Measurements from ENCODE around the gene MTF1.
"Not testable (repeated sequence)": the region's sequence is repeated elsewhere in the genome, so short reads cannot be mapped to it uniquely, and the experiment has no call there.

Gene MTF1

GRCh38 chr1:37776946-37777516, 82.4 kb downstream of the MTF1 start:
- H3K4me1 ChIP-seq (ENCODE audit: control extremely low read depth in 1 of 4, control insufficient read depth in 4 of 4, insufficient read depth in 4 of 4, low read length in 3 of 4), result no peaks in the 10 kb centered on the region
- H3K27ac ChIP-seq (ENCODE audit: insufficient read depth in 1 of 2, low read depth in 1 of 2, low read length in 2 of 2, poor library complexity in 1 of 2, severe bottlenecking in 2 of 2), result no peak overlapping the region
- WGBS (ENCODE audit: insufficient coverage), result 75% methylated on average over 1 of the region's 4 CpGs
- no peaks in the 10 kb centered on the region for H3K36me3 ChIP-seq (ENCODE audit: control insufficient read depth in 4 of 4, insufficient read depth in 4 of 4, low read length in 3 of 4)
- no peak for DNase-seq
- H3K27me3 ChIP-seq (replicated peaks in 2 of 5; ENCODE audit: control insufficient read depth in 4 of 5, insufficient read depth in 5 of 5, low read length in 4 of 5), result peaks cover 2 to 23% (median 3%) of the 10 kb centered on the region in 5 experiments
- H3K9me3 ChIP-seq (ENCODE audit: control extremely low read depth in 1 of 5, control insufficient read depth in 4 of 5, insufficient read depth in 2 of 5, low read depth in 1 of 5, low read length in 4 of 5), result peaks cover 0 to 3% (median 0%) of the 10 kb centered on the region in 5 experiments
- POLR2A ChIA-PET, result no interaction called here
- CTCF ChIA-PET, result interaction anchor here (1.5 kb wide), 1 partner anchor 18 kb away, joined by 3 read pairs; no protein-coding TSS in a partner anchor
- H3K4me3 ChIP-seq (ENCODE audit: control insufficient read depth in 1 of 7, extremely low read depth in 1 of 7, insufficient read depth in 4 of 7, low read depth in 2 of 7, low read length in 6 of 7), result no peak overlapping the region

DNA sequence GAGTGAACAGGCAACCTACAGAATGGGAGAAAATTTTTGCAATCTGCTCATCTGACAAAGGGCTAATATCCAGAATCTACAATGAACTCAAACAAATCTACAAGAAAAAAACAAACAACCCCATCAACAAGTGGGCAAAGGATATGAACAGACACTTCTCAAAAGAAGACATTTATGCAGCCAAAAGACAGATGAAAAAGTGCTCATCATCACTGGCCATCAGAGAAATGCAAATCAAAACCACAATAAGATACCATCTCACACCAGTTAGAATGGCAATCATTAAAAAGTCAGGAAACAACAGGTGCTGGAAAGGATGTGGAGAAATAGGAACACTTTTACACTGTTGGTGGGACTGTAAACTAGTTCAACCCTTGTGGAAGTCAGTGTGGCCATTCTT, 88.0 kb downstream of the MTF1 start:
- H3K9me3 ChIP-seq (ENCODE audit: control extremely low read depth in 1 of 5, control insufficient read depth in 4 of 5, insufficient read depth in 2 of 5, low read depth in 1 of 5, low read length in 4 of 5); H3K27ac ChIP-seq (ENCODE audit: insufficient read depth in 1 of 2, low read depth in 1 of 2, low read length in 2 of 2, poor library complexity in 1 of 2, severe bottlenecking in 2 of 2); CTCF ChIA-PET; H3K36me3 ChIP-seq (ENCODE audit: control insufficient read depth in 4 of 4, insufficient read depth in 4 of 4, low read length in 3 of 4); DNase-seq; H3K4me3 ChIP-seq (ENCODE audit: control insufficient read depth in 1 of 7, extremely low read depth in 1 of 7, insufficient read depth in 4 of 7, low read depth in 2 of 7, low read length in 6 of 7); POLR2A ChIA-PET; H3K4me1 ChIP-seq (ENCODE audit: control extremely low read depth in 1 of 4, control insufficient read depth in 4 of 4, insufficient read depth in 4 of 4, low read length in 3 of 4): not testable (repeated sequence)
- peaks cover 6 to 43% (median 21%) of the 10 kb centered on the region in 5 experiments for H3K27me3 ChIP-seq (replicated peaks in 2 of 5; ENCODE audit: control insufficient read depth in 4 of 5, insufficient read depth in 5 of 5, low read length in 4 of 5)

- Histone ChIP-seq H3K27me3 (replicated peaks in 2 of 5; ENCODE audit: control insufficient read depth in 4 of 5, insufficient read depth in 5 of 5, low read length in 4 of 5) (peaks cover 4 to 82% (median 51%) of the 10 kb centered on the region in 5 experiments), H3K27ac (ENCODE audit: insufficient read depth in 1 of 2, low read depth in 1 of 2, low read length in 2 of 2, poor library complexity in 1 of 2, severe bottlenecking in 2 of 2) (no peak overlapping the region), H3K36me3 (ENCODE audit: control insufficient read depth in 4 of 4, insufficient read depth in 4 of 4, low read length in 3 of 4) (no peaks in the 10 kb centered on the region), H3K4me3 (ENCODE audit: control insufficient read depth in 1 of 7, extremely low read depth in 1 of 7, insufficient read depth in 4 of 7, low read depth in 2 of 7, low read length in 6 of 7) (no peak overlapping the region), H3K9me3 (ENCODE audit: control extremely low read depth in 1 of 5, control insufficient read depth in 4 of 5, insufficient read depth in 2 of 5, low read depth in 1 of 5, low read length in 4 of 5) (peaks cover 0 to 3% (median 0%) of the 10 kb centered on the region in 5 experiments), H3K4me1 (ENCODE audit: control extremely low read depth in 1 of 4, control insufficient read depth in 4 of 4, insufficient read depth in 4 of 4, low read length in 3 of 4) (peaks cover 0 to 1% (median 0%) of the 10 kb centered on the region in 4 experiments)
- CTCF ChIA-PET, result no interaction called here
- POLR2A ChIA-PET, result no interaction called here
- WGBS (ENCODE audit: insufficient coverage), result 50% methylated on average over 1 of the region's 2 CpGs
- no peak for DNase-seq
These were observed 91.9 kb downstream of the MTF1 start for GRCh38 chr1:37767488-37767887.

DNA sequence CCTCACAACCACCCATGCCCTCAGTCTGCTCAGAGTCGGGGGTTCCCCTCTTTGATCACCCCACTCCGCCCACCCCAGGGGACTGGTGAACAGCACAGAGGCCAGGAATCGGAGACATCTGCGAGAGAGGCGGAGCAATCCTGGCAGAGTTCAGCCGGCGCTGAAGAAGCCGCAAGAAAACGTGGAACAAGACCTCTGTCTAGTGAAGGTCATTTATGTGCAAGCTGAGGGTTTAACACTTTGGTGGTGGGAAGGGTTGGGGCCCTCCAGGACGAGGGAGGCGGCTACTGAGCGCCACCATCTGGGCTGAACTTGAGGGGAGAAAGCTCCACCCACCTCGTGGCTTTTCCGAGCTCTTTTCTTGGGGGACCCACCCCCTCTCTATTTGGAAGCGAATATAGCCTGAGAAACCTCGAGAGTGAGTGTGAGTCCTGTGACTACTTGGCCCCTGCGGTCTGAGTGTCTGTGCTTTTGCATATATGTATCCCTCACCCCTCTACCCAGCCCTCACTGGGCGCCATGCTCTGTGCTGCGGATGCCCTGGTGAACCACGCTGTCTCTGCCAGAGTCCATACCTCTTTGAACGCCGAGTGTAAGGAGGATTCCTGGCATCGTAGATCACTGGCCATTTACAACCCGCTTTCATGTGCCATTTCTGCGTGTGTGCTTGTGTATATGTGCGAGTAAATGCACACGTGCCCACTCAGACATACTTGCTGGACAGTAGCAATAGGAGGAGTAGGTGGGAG, 93.3 kb downstream of the MTF1 start:
- ChIA-PET POLR2A (interaction anchor here (0.6 kb wide), 1 partner anchor 282 kb away, joined by 3 read pairs; no protein-coding TSS in a partner anchor), CTCF (interaction anchor here (1.1 kb wide), 1 partner anchor 9 kb away, joined by 3 read pairs; no protein-coding TSS in a partner anchor)
- 4% methylated on average over 27 of the region's 27 CpGs for WGBS (ENCODE audit: insufficient coverage)
- Histone ChIP-seq H3K27me3 (replicated peaks in 2 of 5; ENCODE audit: control insufficient read depth in 4 of 5, insufficient read depth in 5 of 5, low read length in 4 of 5) (peaks cover 4 to 96% (median 56%) of the 10 kb centered on the region in 5 experiments), H3K4me3 (ENCODE audit: control insufficient read depth in 1 of 7, extremely low read depth in 1 of 7, insufficient read depth in 4 of 7, low read depth in 2 of 7, low read length in 6 of 7) (no peak overlapping the region), H3K36me3 (ENCODE audit: control insufficient read depth in 4 of 4, insufficient read depth in 4 of 4, low read length in 3 of 4) (no peaks in the 10 kb centered on the region), H3K9me3 (ENCODE audit: control extremely low read depth in 1 of 5, control insufficient read depth in 4 of 5, insufficient read depth in 2 of 5, low read depth in 1 of 5, low read length in 4 of 5) (peaks cover 0 to 5% (median 0%) of the 10 kb centered on the region in 5 experiments), H3K27ac (ENCODE audit: insufficient read depth in 1 of 2, low read depth in 1 of 2, low read length in 2 of 2, poor library complexity in 1 of 2, severe bottlenecking in 2 of 2) (no peak overlapping the region), H3K4me1 (ENCODE audit: control extremely low read depth in 1 of 4, control insufficient read depth in 4 of 4, insufficient read depth in 4 of 4, low read length in 3 of 4) (peaks cover 0 to 1% (median 0%) of the 10 kb centered on the region in 4 experiments)
- DNase-seq, result peak in 1 of 3 donors; percentile 7

DNA sequence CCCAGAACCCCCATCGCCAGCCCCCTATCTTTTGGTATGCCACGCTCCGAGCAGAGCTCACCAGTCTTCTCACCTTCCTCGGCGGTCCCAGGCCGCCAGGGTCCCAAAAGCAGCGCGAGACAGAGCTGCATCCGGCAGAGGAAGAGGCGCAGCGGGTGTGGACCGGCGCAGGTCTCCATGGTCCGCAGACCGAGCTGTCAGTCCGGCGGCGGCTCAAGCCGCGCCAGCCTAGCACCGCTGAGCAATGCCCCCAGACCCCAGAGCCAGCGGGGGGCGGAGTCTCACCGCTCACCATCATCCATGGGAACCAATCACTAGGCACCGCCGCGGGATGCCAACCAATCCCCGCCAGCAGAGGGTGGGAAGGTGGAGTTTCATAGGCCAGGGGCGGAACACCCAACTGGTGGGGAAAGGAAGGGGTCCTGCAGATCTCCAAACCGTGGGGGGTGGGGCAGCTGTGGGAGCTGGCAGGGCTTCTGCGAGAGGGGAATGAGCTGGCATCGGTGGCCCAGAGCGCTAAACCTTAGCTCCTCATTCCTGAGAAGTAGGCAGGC, 94.4 kb downstream of the MTF1 start, which contains the start of gene EPHA10:
Gene EPHA10 (minus strand): TSS at position 233 of the 554 bp plus-strand sequence. CDS start 54 bp downstream, at position 179.
- Histone ChIP-seq H3K27me3 (replicated peaks in 2 of 5; ENCODE audit: control insufficient read depth in 4 of 5, insufficient read depth in 5 of 5, low read length in 4 of 5) (peaks cover 2 to 97% (median 60%) of the 10 kb centered on the region in 5 experiments), H3K27ac (ENCODE audit: insufficient read depth in 1 of 2, low read depth in 1 of 2, low read length in 2 of 2, poor library complexity in 1 of 2, severe bottlenecking in 2 of 2) (no peak within 1 kb of the TSS), H3K4me3 (ENCODE audit: control insufficient read depth in 1 of 7, extremely low read depth in 1 of 7, insufficient read depth in 4 of 7, low read depth in 2 of 7, low read length in 6 of 7) (no peak within 1 kb of the TSS), H3K36me3 (ENCODE audit: control insufficient read depth in 4 of 4, insufficient read depth in 4 of 4, low read length in 3 of 4) (no peaks in the 10 kb centered on the region), H3K4me1 (ENCODE audit: control extremely low read depth in 1 of 4, control insufficient read depth in 4 of 4, insufficient read depth in 4 of 4, low read length in 3 of 4) (peaks cover 0 to 1% (median 0%) of the 10 kb centered on the region in 4 experiments), H3K9me3 (ENCODE audit: control extremely low read depth in 1 of 5, control insufficient read depth in 4 of 5, insufficient read depth in 2 of 5, low read depth in 1 of 5, low read length in 4 of 5) (peaks cover 0 to 5% (median 0%) of the 10 kb centered on the region in 5 experiments)
- DNase-seq, result no peak
- POLR2A ChIA-PET, result interaction anchor here (0.8 to 1.0 kb wide), 2 partner anchors 42 to 94 kb away, joined by 3 read pairs; partner anchors contain the start of genes C1orf122 and MTF1
- CTCF ChIA-PET, result interaction anchor here (1.1 kb wide), 1 partner anchor 8 kb away, joined by 3 read pairs; no protein-coding TSS in a partner anchor
- 3% methylated on average over 22 of the region's 33 CpGs for WGBS (ENCODE audit: insufficient coverage)

GRCh38 chr1:37764414-37764825, 95.0 kb downstream of the MTF1 start:
- no peaks in the 10 kb centered on the region for H3K36me3 ChIP-seq (ENCODE audit: control insufficient read depth in 4 of 4, insufficient read depth in 4 of 4, low read length in 3 of 4)
- 8% methylated on average over 25 of the region's 29 CpGs for WGBS (ENCODE audit: insufficient coverage)
- H3K4me3 ChIP-seq (ENCODE audit: control insufficient read depth in 1 of 7, extremely low read depth in 1 of 7, insufficient read depth in 4 of 7, low read depth in 2 of 7, low read length in 6 of 7), result no peak overlapping the region
- peaks cover 0 to 1% (median 0%) of the 10 kb centered on the region in 4 experiments for H3K4me1 ChIP-seq (ENCODE audit: control extremely low read depth in 1 of 4, control insufficient read depth in 4 of 4, insufficient read depth in 4 of 4, low read length in 3 of 4)
- H3K9me3 ChIP-seq (ENCODE audit: control extremely low read depth in 1 of 5, control insufficient read depth in 4 of 5, insufficient read depth in 2 of 5, low read depth in 1 of 5, low read length in 4 of 5), result peaks cover 0 to 5% (median 0%) of the 10 kb centered on the region in 5 experiments
- DNase-seq, result peak; percentile 38 to 76 (median 75)
- H3K27me3 ChIP-seq (replicated peaks in 2 of 5; ENCODE audit: control insufficient read depth in 4 of 5, insufficient read depth in 5 of 5, low read length in 4 of 5), result peaks cover 2 to 97% (median 63%) of the 10 kb centered on the region in 5 experiments
- CTCF ChIA-PET, result no interaction called here
- POLR2A ChIA-PET, result interaction anchor here (0.8 kb wide), 1 partner anchor 95 kb away, joined by 3 read pairs; the partner anchor contains the start of gene MTF1
- H3K27ac ChIP-seq (ENCODE audit: insufficient read depth in 1 of 2, low read depth in 1 of 2, low read length in 2 of 2, poor library complexity in 1 of 2, severe bottlenecking in 2 of 2), result no peak overlapping the region

All from common myeloid progenitor, CD34-positive (primary cell).